ENCODE results near the gene MICAL3.

GRCh38 chr22:17915188-17915587 is 109.2 kb downstream of the MICAL3 start:
- no peak for TF ChIP-seq CTCF (IDR thresholded peaks at IDR 0.05)
- no peak for TF ChIP-seq POLR2AphosphoS5 (IDR thresholded peaks at IDR 0.05; ENCODE audit: low read depth, low read length)
- TF ChIP-seq SIN3A (IDR thresholded peaks at IDR 0.05; ENCODE audit: borderline replicate concordance, insufficient read depth, low read depth, low read length): no peak
- TF ChIP-seq REST (IDR thresholded peaks at IDR 0.05; ENCODE audit: insufficient read depth in 1 of 2, low read depth in 2 of 2, low read length in 1 of 2): no peak

Measured in Panc1 (cell line).